A673 (cell line): ENCODE measurements around the gene B3GNT8. TPM values are rescaled to one million over a fixed set of nuclear protein-coding genes. Genes with fewer than 3 reads are reported as not detected.

Source experiments
- BruUV-seq: library from RNA; stranded (reverse); fragments of 400-500 nt; replicated peaks from 2 replicates; lab custom pipeline; 2021; lab: Mats Ljungman, UMichigan
- CTCF ChIA-PET: fragments of 300-600 bp; sonication (Branson Sonifier 250); formaldehyde crosslinking; loops from one replicate; lab custom pipeline; 2022; ENCODE audit warnings: antibody characterized with exemption; lab: Charles Lee
- POLR2A ChIA-PET: fragments of 300-600 bp; sonication (Branson Sonifier 250); formaldehyde crosslinking; loops from one replicate; lab custom pipeline; 2022; ENCODE audit warnings: antibody characterized with exemption; ENCODE audit not compliant: low non-redundant PET; lab: Charles Lee
- DNase-seq: peaks from one replicate; pipeline ENCODE4 v3.0.0-alpha.2; 2015; ENCODE audit warnings: low spot score
- H3K27ac ChIP-seq: fragments of 200-600 bp; sonication (generic); 2 replicates; pipeline ENCODE4 v1.5.1; 2016; ENCODE audit warnings: mixed run types, low read depth, mild to moderate bottlenecking, mixed read lengths, antibody characterized with exemption, low read length; ENCODE audit not compliant: poor library complexity, severe bottlenecking
- H3K27me3 ChIP-seq: fragments of 200-600 bp; sonication (generic); replicated peaks from 2 replicates; pipeline ENCODE4 v1.6.1; 2017; ENCODE audit warnings: mixed run types, low read depth, mild to moderate bottlenecking, mixed read lengths, antibody characterized with exemption, low read length; ENCODE audit not compliant: insufficient read depth, poor library complexity
- H3K36me3 ChIP-seq: fragments of 200-600 bp; sonication (generic); 2 replicates; pipeline ENCODE4 v1.6.1; 2016; ENCODE audit warnings: mixed run types, mild to moderate bottlenecking, mixed read lengths, antibody characterized with exemption, low read length; ENCODE audit not compliant: insufficient read depth, poor library complexity, severe bottlenecking
- H3K4me1 ChIP-seq: fragments of 200-600 bp; sonication (generic); 2 replicates; pipeline ENCODE4 v1.6.1; 2017; ENCODE audit warnings: mixed run types, mild to moderate bottlenecking, mixed read lengths, antibody characterized with exemption, low read length; ENCODE audit not compliant: insufficient read depth, poor library complexity, severe bottlenecking
- H3K4me3 ChIP-seq: fragments of 200-600 bp; sonication (generic); 2 replicates; pipeline ENCODE4 v1.5.1; 2016; ENCODE audit warnings: low read depth, mixed run types, mild to moderate bottlenecking, mixed read lengths, low read length; ENCODE audit not compliant: poor library complexity, severe bottlenecking
- H3K9me3 ChIP-seq: fragments of 200-600 bp; sonication (generic); 2 replicates; pipeline ENCODE4 v1.6.1; 2016; ENCODE audit warnings: mixed run types, low read depth, mild to moderate bottlenecking, mixed read lengths, antibody characterized with exemption, low read length; ENCODE audit not compliant: poor library complexity, severe bottlenecking
- EZH2 ChIP-seq: fragments of 200-600 bp; sonication (generic); IDR thresholded peaks from 2 replicates; pipeline ENCODE4 v1.6.1; 2017; ENCODE audit warnings: borderline replicate concordance, low read depth, mild to moderate bottlenecking, mixed read lengths, antibody characterized with exemption, low read length; ENCODE audit not compliant: poor library complexity, severe bottlenecking
- intact Hi-C: fragments of 100-400 bp; cut with micrococcal nuclease; formaldehyde crosslinking; loops from one replicate; pipeline ENCODE4 v1.10.0; 2022; ENCODE audit not compliant: unreplicated experiment
- total RNA-seq: library from RNA; stranded (reverse); gene quantifications from 2 replicates; pipeline ENCODE4 v1.2.3, GENCODE V29; 2021
- TF ChIP-seq, protein P1 (sequence below): fragments of 300-800, 200-600 bp; sonication (generic); conservative IDR thresholded peaks from 2 replicates; pipeline ENCODE4 v1.5.1; 2017; ENCODE audit warnings: low read depth, mild to moderate bottlenecking, antibody characterized with exemption, low read length, moderate library complexity, mixed read lengths

B3GNT8 gene
- total RNA-seq, 1 experiment from 2014 or later = 0.41 TPM

DNA sequence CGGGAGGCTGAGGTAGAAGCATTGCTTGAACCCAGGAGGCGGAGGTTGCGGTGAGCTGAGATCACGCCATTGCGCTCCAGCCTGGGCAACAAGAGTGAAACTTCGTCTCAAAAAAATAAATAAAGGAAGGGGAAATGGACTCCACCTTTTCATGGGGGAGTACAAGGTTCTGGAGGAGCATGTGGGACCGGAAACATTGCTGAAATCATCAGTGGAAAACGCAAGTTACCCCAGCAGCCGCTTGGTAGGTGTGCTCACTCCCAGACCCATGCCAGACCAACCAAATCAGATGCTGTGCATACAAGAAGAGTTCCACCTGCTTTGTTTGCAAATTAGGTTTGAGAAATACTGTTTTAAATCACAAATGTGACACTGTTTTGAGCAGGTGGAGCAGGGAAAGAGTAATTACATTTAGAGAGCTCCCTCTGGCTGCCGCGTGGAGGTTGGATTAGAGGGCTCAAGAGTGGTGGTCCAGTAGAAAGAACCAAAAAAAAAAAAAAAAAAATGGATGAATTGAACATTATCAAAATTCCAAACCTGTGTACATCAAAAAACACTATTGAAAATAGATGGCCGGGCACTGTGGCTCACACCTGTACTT lies 20.7 kb upstream of the B3GNT8 start:
- intact Hi-C loops = loop anchor here (5.0 kb wide), 1 partner anchor 299 kb away; no protein-coding TSS in a partner anchor

DNA sequence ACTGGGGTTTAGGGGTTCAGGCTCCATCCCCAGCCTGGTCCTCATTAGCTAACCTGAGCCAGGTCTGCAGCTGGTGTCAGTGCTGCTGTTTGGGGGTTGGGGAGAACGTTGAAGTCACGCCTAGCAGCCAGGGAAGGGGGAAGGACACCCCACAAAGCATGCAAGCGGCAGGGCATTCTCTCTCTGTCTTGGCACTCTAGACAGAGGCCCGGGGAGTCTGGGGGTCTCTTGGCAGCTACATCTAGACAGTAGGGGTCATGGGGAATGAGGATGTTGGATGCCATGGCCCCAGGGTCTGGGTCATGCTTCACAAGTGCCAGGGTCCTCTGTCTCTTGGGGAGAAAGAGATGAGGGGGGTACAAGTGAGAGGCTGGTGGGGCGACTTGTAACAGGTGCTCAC lies 18.4 kb upstream of the B3GNT8 start:
- Histone ChIP-seq H3K4me3 (no peak overlapping the region), H3K4me1 (peaks cover 6% of the 10 kb centered on the region), H3K27ac (no peak overlapping the region), H3K9me3 (no peaks in the 10 kb centered on the region), H3K27me3 (no peaks in the 10 kb centered on the region), H3K36me3 (no peaks in the 10 kb centered on the region)
- TF ChIP-seq, protein P1, sequence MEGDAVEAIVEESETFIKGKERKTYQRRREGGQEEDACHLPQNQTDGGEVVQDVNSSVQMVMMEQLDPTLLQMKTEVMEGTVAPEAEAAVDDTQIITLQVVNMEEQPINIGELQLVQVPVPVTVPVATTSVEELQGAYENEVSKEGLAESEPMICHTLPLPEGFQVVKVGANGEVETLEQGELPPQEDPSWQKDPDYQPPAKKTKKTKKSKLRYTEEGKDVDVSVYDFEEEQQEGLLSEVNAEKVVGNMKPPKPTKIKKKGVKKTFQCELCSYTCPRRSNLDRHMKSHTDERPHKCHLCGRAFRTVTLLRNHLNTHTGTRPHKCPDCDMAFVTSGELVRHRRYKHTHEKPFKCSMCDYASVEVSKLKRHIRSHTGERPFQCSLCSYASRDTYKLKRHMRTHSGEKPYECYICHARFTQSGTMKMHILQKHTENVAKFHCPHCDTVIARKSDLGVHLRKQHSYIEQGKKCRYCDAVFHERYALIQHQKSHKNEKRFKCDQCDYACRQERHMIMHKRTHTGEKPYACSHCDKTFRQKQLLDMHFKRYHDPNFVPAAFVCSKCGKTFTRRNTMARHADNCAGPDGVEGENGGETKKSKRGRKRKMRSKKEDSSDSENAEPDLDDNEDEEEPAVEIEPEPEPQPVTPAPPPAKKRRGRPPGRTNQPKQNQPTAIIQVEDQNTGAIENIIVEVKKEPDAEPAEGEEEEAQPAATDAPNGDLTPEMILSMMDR = no peak
- TF ChIP-seq EZH2 = no peak
- ChIA-PET POLR2A (no interaction called here), CTCF (no interaction called here)
- no TSS peak for BruUV-seq
- intact Hi-C loops = loop anchor here (5.0 kb wide), 1 partner anchor 302 kb away; no protein-coding TSS in a partner anchor
- DNase-seq = no peak

More for the DNA sequence above, 20.7 kb upstream of the B3GNT8 start:
- ChIA-PET CTCF (interaction anchor here (0.7 to 3.0 kb wide), 2 partner anchors 117 to 148 kb away, joined by 9 to 44 read pairs; no protein-coding TSS in a partner anchor), POLR2A (interaction anchor here (0.7 kb wide), 1 partner anchor 1276 kb away, joined by 8 read pairs; no protein-coding TSS in a partner anchor)
- TF ChIP-seq, protein P1 = 0 out of 2 replicates have a peak, but pooled peaks have one; percentile 21
- no peak for TF ChIP-seq EZH2
- H3K36me3 ChIP-seq = no peaks in the 10 kb centered on the region
- H3K27ac ChIP-seq = no peak overlapping the region
- H3K27me3 ChIP-seq = no peaks in the 10 kb centered on the region
- no peak for DNase-seq
- peaks cover 6% of the 10 kb centered on the region for H3K4me1 ChIP-seq
- no TSS peak for BruUV-seq
- no peak overlapping the region for H3K4me3 ChIP-seq
- H3K9me3 ChIP-seq = no peaks in the 10 kb centered on the region

DNA sequence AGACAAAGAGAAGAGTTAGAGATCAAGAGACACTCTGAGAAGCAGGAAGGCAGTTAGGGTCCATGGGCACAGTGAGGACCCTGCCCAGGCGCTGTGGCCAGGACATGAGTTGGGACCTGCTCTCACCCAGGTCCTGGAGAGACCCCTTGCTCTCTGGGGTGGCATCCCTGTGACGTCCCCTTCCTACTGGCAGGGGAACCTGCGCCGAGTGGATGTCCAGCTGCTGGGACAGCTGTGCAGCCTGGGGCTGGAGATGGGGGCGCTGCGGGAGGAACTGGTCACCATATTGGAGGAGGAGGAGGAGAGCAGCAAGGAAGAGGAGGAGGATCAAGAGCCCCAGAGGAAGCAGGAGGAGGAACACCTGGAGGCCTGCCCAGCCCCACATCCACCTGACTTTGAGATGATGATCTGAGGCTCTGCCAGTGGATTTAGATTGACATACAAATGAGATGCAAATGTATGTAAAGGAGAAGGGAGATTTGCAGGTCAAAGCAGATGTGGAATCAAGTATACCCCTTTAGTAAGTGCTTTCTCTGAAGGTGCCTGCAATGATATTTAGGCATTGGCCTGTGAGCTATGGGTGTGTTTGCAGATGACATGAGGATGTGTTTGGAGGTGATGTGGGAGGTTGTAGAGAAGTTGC lies 16.8 kb upstream of the B3GNT8 start:
- ChIA-PET CTCF (no interaction called here), POLR2A (no interaction called here)
- Histone ChIP-seq H3K4me3 (no peak overlapping the region), H3K27me3 (no peaks in the 10 kb centered on the region), H3K9me3 (no peaks in the 10 kb centered on the region), H3K36me3 (no peaks in the 10 kb centered on the region), H3K4me1 (peaks cover 8% of the 10 kb centered on the region), H3K27ac (no peak overlapping the region)
- DNase-seq = no peak
- BruUV-seq = no TSS peak
- TF ChIP-seq EZH2 = no peak
- TF ChIP-seq, protein P1 = no peak
- intact Hi-C loops = no loop called here
